ENCODE results near the gene DHRS3. TPM values are rescaled to one million over a fixed set of nuclear protein-coding genes. Genes with fewer than 3 reads are reported as not detected.

DHRS3 gene
- total and polyA plus RNA-seq, 2 donors (not counting 1 experiment from before 2014, with no cell fraction given), result 8.4 to 36.8 TPM

DNA sequence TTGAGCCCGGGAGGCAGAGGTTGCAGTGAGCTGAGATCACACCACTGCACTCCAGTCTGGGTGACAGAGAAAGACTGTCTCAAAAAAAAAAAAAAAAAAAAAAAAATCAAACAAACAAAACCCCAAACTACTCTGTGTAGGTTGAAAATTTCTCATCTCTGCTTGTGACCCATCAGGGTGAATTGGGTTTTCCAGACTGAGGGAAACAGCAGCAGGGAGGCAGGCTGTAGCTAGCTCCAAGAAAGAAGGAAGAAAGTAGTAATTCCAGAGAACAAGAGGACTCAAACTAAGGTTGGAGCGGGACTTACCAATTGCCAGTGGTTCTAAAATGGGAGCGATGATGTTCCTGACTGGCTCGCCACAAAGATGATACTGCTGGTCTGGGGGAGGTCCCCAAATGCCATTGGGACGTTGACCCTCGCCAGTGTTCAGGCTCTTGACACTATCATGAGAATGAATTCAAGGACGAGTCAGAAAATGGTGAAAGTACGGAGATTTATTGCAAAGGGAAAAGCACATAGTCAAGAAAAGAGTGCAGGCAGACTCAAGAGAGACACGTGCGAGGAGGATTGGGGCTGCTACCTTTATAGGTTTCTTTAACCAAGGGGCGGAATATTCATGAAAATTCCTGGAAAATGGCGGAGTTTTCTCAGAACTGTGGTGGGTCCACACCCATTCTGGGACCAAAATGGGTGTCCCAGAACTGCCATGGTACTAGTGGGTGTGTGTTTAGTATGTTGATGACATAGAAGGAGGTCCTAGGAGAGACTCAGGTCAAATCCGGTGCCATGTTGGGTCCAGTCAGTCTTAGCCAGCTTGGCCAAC lies 39.3 kb upstream of the DHRS3 start:
- TF ChIP-seq, protein P1, sequence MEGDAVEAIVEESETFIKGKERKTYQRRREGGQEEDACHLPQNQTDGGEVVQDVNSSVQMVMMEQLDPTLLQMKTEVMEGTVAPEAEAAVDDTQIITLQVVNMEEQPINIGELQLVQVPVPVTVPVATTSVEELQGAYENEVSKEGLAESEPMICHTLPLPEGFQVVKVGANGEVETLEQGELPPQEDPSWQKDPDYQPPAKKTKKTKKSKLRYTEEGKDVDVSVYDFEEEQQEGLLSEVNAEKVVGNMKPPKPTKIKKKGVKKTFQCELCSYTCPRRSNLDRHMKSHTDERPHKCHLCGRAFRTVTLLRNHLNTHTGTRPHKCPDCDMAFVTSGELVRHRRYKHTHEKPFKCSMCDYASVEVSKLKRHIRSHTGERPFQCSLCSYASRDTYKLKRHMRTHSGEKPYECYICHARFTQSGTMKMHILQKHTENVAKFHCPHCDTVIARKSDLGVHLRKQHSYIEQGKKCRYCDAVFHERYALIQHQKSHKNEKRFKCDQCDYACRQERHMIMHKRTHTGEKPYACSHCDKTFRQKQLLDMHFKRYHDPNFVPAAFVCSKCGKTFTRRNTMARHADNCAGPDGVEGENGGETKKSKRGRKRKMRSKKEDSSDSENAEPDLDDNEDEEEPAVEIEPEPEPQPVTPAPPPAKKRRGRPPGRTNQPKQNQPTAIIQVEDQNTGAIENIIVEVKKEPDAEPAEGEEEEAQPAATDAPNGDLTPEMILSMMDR (conservative IDR thresholded peaks at IDR 0.05 in 1 of 2, IDR thresholded peaks at IDR 0.05 in 1 of 2; ENCODE audit: low read depth in 1 of 2, low read length in 2 of 2), result no peak
- no peak for TF ChIP-seq EZH2 (IDR thresholded peaks at IDR 0.05; ENCODE audit: low read length, missing control alignments)
- H3K79me2 ChIP-seq (ENCODE audit: control insufficient read depth, insufficient read depth, low read length), result no peaks in the 10 kb centered on the region
- peaks cover 8% of the 10 kb centered on the region for H3K27me3 ChIP-seq (ENCODE audit: control insufficient read depth, insufficient read depth, low read length)
- no peaks in the 10 kb centered on the region for H3K4me1 ChIP-seq (ENCODE audit: control insufficient read depth, extremely low read depth, insufficient read depth, low read length)
- no peaks in the 10 kb centered on the region for H3K9me3 ChIP-seq (ENCODE audit: control insufficient read depth, insufficient read depth, low read depth, low read length)
- H3K4me3 ChIP-seq (replicated peaks in 1 of 4; ENCODE audit: control extremely low read depth in 1 of 4, insufficient read depth in 1 of 4, low read depth in 3 of 4, low read length in 4 of 4), result no peak overlapping the region
- DNase-seq (ENCODE audit: low read depth in 2 of 2), result no peak
- H2AFZ ChIP-seq (ENCODE audit: low read length), result no peak overlapping the region
- no peaks in the 10 kb centered on the region for H4K20me1 ChIP-seq (ENCODE audit: control insufficient read depth, extremely low read depth, insufficient read depth, low read length)
- H3K36me3 ChIP-seq (ENCODE audit: control insufficient read depth, insufficient read depth, low read length), result no peaks in the 10 kb centered on the region
- H3K27ac ChIP-seq (ENCODE audit: insufficient read depth, low read length), result no peak overlapping the region
- no peak overlapping the region for H3K9ac ChIP-seq (ENCODE audit: insufficient read depth, low read length)
- no peak overlapping the region for H3K4me2 ChIP-seq (ENCODE audit: extremely low read depth, insufficient read depth, low read length)

DNA sequence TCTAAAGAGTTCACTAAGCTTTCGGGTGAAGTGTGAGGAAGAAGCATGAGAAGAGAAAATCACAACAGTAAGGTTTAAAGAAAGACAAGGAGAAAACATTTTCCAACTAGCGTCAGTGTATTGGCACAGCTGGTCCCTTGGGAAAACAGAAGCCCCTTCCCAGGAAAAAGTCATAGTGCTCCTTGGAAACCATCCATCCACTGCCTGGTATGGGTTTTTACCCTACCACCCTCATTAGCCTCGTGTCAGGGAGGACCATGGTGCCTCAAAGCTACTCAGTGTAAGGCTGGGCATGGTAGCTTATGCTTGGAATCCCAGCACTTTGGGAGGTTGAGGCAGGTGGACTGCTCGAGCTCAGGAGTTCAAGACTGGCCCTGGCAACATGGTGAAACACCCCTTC lies 38.6 kb upstream of the DHRS3 start:
- no peak overlapping the region for H2AFZ ChIP-seq (ENCODE audit: low read length)
- H3K27ac ChIP-seq (ENCODE audit: insufficient read depth, low read length), result no peak overlapping the region
- no peak for DNase-seq (ENCODE audit: low read depth in 2 of 2)
- TF ChIP-seq EZH2 (IDR thresholded peaks at IDR 0.05; ENCODE audit: low read length, missing control alignments), result no peak
- TF ChIP-seq, protein P1 (conservative IDR thresholded peaks at IDR 0.05 in 1 of 2, IDR thresholded peaks at IDR 0.05 in 1 of 2; ENCODE audit: low read depth in 1 of 2, low read length in 2 of 2), result no peak
- H3K27me3 ChIP-seq (ENCODE audit: control insufficient read depth, insufficient read depth, low read length), result peaks cover 8% of the 10 kb centered on the region
- no peaks in the 10 kb centered on the region for H3K9me3 ChIP-seq (ENCODE audit: control insufficient read depth, insufficient read depth, low read depth, low read length)
- no peaks in the 10 kb centered on the region for H3K36me3 ChIP-seq (ENCODE audit: control insufficient read depth, insufficient read depth, low read length)
- H3K9ac ChIP-seq (ENCODE audit: insufficient read depth, low read length), result no peak overlapping the region
- no peaks in the 10 kb centered on the region for H4K20me1 ChIP-seq (ENCODE audit: control insufficient read depth, extremely low read depth, insufficient read depth, low read length)
- H3K4me3 ChIP-seq (replicated peaks in 1 of 4; ENCODE audit: control extremely low read depth in 1 of 4, insufficient read depth in 1 of 4, low read depth in 3 of 4, low read length in 4 of 4), result no peak overlapping the region
- no peak overlapping the region for H3K4me2 ChIP-seq (ENCODE audit: extremely low read depth, insufficient read depth, low read length)
- H3K79me2 ChIP-seq (ENCODE audit: control insufficient read depth, insufficient read depth, low read length), result no peaks in the 10 kb centered on the region
- H3K4me1 ChIP-seq (ENCODE audit: control insufficient read depth, extremely low read depth, insufficient read depth, low read length), result no peaks in the 10 kb centered on the region

DNA sequence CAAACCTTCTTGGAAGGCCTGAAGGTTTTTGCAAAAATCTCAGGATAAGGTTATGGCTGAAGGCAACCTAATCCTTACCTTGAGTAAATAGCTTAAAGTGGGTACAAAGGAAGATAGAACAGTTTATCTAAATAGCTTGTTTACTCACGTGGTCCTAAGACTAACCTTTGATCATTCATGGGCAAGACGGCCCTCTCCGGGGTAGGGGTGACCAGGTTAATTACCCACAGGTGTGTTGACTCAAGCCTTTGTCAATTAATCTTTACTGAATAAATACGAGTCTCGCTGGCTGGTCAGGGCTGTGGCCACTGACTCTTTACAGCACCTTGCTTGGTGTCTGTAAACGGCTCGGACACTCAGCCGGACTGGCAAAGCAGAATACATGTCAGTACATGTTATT lies 36.6 kb upstream of the DHRS3 start:
- Histone ChIP-seq H3K4me3 (replicated peaks in 1 of 4; ENCODE audit: control extremely low read depth in 1 of 4, insufficient read depth in 1 of 4, low read depth in 3 of 4, low read length in 4 of 4) (no peak overlapping the region), H4K20me1 (ENCODE audit: control insufficient read depth, extremely low read depth, insufficient read depth, low read length) (no peaks in the 10 kb centered on the region), H3K27ac (ENCODE audit: insufficient read depth, low read length) (no peak overlapping the region), H3K27me3 (ENCODE audit: control insufficient read depth, insufficient read depth, low read length) (peaks cover 8% of the 10 kb centered on the region), H2AFZ (ENCODE audit: low read length) (no peak overlapping the region), H3K36me3 (ENCODE audit: control insufficient read depth, insufficient read depth, low read length) (no peaks in the 10 kb centered on the region), H3K79me2 (ENCODE audit: control insufficient read depth, insufficient read depth, low read length) (no peaks in the 10 kb centered on the region), H3K4me1 (ENCODE audit: control insufficient read depth, extremely low read depth, insufficient read depth, low read length) (no peaks in the 10 kb centered on the region), H3K9me3 (ENCODE audit: control insufficient read depth, insufficient read depth, low read depth, low read length) (no peaks in the 10 kb centered on the region), H3K9ac (ENCODE audit: insufficient read depth, low read length) (no peak overlapping the region), H3K4me2 (ENCODE audit: extremely low read depth, insufficient read depth, low read length) (no peak overlapping the region)
- TF ChIP-seq EZH2 (IDR thresholded peaks at IDR 0.05; ENCODE audit: low read length, missing control alignments), result no peak
- DNase-seq (ENCODE audit: low read depth in 2 of 2), result no peak
